Left colon (tissue), 2 donors: Measurements from ENCODE around the gene SCARF2. TPM values are rescaled to one million over a fixed set of nuclear protein-coding genes. Genes with fewer than 3 reads are reported as not detected.
"Not testable (repeated sequence)": the region's sequence is repeated elsewhere in the genome, so short reads cannot be mapped to it uniquely, and the experiment has no call there.

ENCODE experiments used
- ATAC-seq: fragments of 200-7000 bp; cut with Tn5 transposase; one replicate; pipeline ENCODE4 v1.9.1; 2020; ENCODE audit warnings: mild to moderate bottlenecking, moderate library complexity
- DNase-seq, 2 donors: peaks; one replicate each; pipeline ENCODE4 v3.0.0-alpha.2; 2020
- intact Hi-C, 2 donors: fragments of 100-400 bp; cut with DNase I in 1 of 2; cut with micrococcal nuclease in 1 of 2; formaldehyde crosslinking; loops; one replicate each; pipeline versions ENCODE4 v1.11.2 to v1.14.0; 2022; cut with DNase I, micrococcal nuclease
- total RNA-seq, 2 donors: library from RNA; stranded (reverse); fragmentation: NEBNext Ultra II Directional; extraction: Animal tissue kit (Norgen Biotek cat#: 25700); gene quantifications; one replicate each; pipeline ENCODE4 v1.2.1, GENCODE V29; 2021
- donor health status: DM: no; HTN: no; CAD: no.
- donor health status: DM: yes; HTN: yes; CAD: no.

The SCARF2 gene
- total RNA-seq, 2 donors from 2014 or later: 1.8 to 3.2 TPM

DNA sequence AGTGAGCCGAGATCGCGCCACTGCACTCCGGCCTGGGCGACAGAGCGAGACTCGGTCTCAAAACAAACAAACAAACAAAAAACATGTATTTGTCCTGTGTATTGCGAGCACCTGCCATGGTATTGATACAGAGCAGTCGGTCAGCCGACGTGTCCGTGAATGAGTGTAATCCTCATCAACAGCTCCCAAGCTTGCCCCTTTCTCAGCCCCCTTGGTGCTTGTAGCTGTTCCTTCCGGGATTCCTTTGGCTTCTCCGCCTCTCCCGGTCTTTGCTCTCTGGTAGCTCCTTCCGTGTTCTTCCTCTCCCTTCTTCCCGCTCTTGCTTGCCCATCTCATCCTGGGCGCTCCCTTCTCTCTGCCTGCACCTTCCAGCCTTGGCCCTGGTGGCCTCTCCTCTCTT is 32.7 kb downstream of the SCARF2 start:
- intact Hi-C loops: no loop called here
- DNase-seq (no peak), ATAC-seq (no peak)

DNA sequence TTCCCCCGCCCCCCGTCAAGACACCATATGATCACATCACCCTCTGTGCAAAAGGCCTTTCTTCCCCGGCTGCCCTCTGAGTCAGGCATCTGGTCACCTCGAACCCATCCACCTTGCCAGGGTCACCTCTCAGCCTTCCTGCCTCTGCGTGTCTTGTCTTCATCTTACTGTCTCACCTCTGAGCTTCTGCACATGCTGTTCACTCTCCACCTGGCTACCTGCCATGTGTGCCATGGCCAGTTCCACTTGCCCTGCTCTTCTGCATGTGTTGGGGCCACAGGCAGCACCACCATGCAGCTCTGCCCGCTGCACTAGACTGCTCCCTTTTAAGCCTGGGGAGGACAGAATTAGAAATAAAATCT is 33.9 kb downstream of the SCARF2 start:
- ATAC-seq (no peak), DNase-seq (no peak)
- intact Hi-C loops: no loop called here

GRCh38 chr22:20402960-20403778 is 34.5 kb downstream of the SCARF2 start:
- ATAC-seq: no peak
- intact Hi-C loops: no loop called here
- DNase-seq: no peak

GRCh38 chr22:20401376-20402014 is 36.1 kb downstream of the SCARF2 start:
- ATAC-seq (no peak), DNase-seq (no peak)
- intact Hi-C loops: no loop called here

DNA sequence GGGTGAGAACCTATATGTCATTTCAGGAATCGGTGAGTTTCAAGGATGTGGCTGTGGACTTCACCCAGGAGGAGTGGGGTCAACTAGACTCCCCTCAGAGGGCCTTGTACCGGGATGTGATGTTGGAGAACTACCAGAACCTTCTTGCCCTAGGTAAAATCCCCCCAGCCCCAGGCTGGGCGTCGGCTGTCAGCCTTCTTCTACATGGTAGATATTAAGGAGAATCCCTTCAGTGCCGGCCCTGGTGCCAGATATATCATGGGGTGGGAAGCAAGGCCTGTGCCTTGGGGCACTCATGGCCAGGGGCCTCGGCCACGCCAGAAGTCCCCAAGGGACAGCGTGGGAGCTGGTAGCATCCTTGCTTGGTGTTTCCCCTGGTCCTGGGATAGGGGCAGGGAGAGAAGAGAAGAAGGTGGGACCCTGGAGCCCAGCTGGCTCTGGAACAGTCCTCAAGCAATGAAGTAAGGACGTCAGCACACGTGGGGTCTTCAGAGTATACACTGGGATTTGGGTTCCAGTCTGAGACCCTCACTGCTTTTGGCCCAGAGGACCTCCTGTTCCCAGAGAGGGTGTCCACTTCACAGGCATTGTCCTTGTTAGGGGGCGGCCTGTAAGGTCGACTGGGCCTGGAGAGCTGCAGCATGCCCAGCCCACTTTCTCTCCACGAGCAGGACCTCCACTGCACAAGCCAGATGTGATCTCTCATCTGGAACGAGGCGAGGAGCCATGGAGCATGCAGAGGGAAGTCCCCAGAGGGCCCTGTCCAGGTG is 36.8 kb downstream of the SCARF2 start:
- DNase-seq (no peak), ATAC-seq (no peak)
- intact Hi-C loops: no loop called here

GRCh38 chr22:20399866-20400605 is 37.6 kb downstream of the SCARF2 start:
- intact Hi-C loops: no loop called here
- no peak for ATAC-seq
- DNase-seq: no peak

GRCh38 chr22:20398420-20398819 is 39.2 kb downstream of the SCARF2 start:
- ATAC-seq: no peak
- DNase-seq: no peak
- intact Hi-C loops: no loop called here

- intact Hi-C loops: no loop called here
These were observed 40.1 kb downstream of the SCARF2 start for GRCh38 chr22:20397498-20397897.

DNA sequence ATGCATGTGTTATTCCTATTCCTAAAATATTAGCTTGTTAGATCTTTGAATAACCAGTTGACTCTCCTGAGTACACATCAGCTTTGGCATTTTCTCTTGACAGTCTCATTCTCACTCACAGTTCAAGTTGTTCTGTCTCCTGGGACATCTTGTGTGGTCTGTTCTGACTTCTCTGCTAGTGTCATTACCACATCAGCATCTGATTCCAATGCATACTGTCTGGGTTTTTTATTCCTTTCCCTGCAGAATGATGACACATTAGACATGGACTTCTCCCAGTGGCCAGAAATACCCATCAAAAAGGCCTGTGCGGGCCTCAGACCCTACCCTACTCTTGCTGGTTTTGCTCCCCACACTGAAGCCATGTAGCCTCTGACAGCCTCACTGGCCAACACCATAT is 41.0 kb downstream of the SCARF2 start:
- DNase-seq (no peak), ATAC-seq (no peak)
- intact Hi-C loops: no loop called here

More at GRCh38 chr22:20397498-20397897, 40.1 kb downstream of the SCARF2 start:
- no peak for DNase-seq
- no peak for ATAC-seq

DNA sequence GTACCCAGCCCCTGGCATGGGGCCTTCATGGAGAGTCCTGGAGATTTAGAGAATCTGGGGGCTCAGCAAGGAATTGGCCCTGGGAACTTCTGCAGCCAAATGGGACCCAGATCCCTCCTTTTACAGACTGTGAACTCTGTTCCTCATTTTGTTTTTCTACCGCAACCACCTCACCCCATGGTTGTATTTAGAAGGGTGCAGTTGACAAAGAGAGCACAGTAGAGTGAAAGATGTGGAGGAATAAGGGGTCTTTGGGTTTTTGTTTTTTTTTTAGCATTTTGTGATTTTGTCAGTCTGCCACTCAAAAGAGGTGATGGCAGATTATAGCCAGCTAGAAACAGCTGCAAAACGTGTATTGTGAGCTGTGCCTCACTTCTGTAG is 41.7 kb downstream of the SCARF2 start:
- DNase-seq: no peak
- ATAC-seq: no peak
- intact Hi-C loops: no loop called here

DNA sequence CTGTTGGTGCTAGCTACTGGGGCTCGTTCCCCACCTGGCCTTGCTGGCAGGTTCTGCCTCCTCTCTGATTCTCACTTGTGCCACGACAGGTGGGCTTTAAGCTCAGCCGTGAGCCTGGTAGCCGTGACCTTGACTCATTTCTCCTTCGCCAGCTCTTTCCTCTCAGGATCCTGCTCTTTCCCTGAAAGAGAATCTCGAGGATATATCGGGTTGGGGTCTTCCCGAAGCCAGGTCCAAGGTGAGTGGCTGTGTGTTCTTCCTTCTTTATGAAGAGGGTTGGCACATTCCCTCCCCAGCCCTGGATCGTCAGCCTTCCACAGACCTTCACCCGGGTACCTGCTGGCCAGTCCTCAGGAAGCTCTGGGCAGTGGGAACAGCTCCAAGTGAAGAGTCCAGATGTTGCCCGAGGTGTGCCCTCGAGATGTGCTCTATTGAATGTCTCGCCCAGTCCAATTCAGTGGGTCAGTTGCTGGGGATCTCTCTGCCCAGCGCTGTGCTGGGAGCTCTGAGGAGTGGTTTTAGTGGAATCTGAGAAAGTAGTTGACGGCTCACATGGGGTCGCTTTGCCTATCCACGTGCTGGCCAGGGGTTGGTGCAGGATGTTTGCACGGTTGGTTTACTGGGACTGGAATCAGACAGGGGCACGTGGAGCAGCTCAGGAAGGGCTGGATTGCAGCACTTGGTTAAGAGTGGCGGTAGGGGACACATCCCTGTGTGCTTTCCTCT is 42.3 kb downstream of the SCARF2 start:
- intact Hi-C loops: no loop called here
- ATAC-seq (no peak), DNase-seq (no peak)

DNA sequence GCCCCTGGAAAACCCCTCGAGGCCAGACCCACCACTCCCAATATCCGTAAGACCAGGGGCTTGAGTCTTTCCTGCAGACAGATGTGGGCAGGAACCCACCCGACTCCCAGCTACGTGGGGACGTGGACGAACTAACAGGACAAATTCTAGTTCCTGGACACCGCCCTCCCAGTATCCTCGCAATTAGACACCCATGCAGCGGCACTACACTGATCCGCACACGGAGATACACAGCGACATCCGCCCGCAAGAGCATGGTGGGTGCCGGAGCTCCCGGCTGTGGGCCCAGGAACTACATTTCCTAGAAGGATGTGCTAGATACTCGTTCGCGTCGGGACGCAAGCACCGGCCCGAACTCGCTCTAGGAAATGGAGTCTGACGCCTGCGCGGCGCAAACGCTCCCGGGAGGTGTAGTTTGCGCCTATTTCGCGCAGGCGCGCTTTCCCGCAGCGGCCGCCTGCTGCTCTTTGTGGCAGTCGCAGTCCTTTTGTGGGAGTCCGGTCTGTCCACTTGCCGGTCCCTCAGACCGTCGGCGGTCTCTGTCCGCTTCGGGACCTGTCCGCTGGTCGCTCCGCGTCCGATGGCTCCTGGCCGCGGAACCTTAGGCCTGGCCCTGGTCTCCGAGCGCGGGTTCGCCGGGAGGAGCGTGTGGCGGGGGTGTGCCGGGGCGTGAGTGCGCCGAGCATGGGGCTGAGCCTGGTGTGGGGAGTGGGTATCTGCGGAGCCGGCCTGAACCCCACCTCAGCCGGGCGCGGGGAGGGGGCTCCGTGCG is 43.7 kb downstream of the SCARF2 start, which contains the start of gene ZNF74:
Gene ZNF74 (plus strand): TSS at position 447 of the 772 bp plus-strand sequence. CDS start 478 bp downstream, outside the sequence.
- intact Hi-C loops: no loop called here
- DNase-seq: peak; percentile 90 to 91
- ATAC-seq: peak; percentile 98

DNA sequence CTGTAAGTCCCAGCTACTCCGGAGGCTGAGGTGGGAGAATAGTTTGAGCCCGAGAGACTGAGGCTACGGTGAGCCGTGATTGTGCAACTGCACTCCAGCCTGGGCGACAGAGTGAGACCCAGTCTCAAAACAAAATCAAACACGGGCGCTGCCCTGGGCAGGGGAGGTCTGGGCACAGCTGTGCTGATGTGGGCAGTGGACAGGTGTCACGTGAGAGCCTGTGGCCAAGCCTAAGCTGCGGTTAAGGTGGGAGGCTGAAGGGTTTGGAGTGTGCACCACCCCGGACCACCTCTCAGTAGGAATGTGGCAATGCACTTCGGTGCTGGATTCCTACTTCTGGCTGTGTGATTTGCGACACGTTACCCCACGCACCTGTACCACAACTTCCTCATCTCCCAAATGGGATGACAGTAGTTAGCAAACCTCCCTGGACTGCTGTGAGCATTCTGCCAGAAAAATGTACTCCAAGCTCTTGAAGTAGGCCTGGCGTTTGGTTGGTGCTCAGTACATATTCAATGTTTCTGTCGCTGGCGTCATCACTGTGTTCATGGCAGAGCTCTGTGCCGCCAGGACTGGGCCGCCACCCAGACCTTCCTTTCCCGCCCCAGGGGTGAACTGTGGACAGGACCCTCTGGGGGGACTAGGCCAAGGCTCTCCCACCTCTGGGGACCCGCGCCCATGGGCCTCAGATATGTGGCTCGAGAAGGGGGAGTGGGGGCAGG is 44.5 kb downstream of the SCARF2 start:
- no peak for DNase-seq
- intact Hi-C loops: no loop called here
- no peak for ATAC-seq

- intact Hi-C loops, ATAC-seq, DNase-seq: not testable (repeated sequence)
These were observed 45.2 kb downstream of the SCARF2 start for GRCh38 chr22:20392365-20392881.

GRCh38 chr22:20391222-20391621 is 46.4 kb downstream of the SCARF2 start:
- ATAC-seq: no peak
- intact Hi-C loops: no loop called here
- DNase-seq: no peak

DNA sequence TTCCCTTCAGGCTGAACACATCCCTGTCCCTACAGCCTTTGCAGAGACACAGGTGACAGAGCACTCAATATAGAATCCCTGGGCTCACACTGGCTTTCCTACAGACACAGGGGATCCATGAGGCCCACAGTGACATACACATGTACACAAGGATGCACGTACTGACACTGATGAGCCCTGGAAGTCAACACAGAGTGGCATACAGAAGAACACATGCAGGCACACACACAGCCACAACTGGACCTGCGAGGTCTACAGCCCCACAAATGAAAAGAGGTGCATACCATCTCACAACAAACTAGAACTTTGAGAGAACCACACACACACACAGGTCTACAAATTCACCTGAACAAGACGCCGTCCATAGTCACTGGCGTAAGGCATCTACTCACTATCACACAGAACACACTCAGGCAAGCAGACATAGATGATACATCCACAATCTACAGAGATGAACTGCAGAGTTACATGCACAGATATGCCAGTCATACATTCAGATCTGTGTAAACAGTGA is 47.2 kb downstream of the SCARF2 start:
- no peak for DNase-seq
- ATAC-seq: no peak
- intact Hi-C loops: no loop called here

DNA sequence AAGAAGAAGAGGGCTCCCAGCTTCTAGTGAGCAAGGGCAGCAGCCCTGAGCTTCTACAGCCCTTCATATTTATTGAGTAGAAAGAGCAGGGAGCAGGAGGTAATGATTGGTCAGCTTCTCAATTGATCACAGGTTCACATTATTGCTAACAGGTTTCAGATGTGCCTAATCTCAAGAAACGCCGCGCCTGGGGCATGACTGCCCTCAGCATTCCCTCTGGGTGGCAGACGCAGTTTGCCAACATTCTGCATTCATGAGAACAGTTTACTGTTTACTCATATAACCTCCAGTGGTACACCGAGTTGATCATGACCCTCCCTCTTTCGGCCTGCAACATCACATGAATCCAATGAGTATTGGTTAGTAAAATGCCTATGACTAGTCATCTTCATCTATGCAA is 48.3 kb downstream of the SCARF2 start:
- ATAC-seq (no peak), DNase-seq (no peak)
- intact Hi-C loops: no loop called here
